ENCODE data around the gene CPNE2. TPM values are rescaled to one million over a fixed set of nuclear protein-coding genes. Genes with fewer than 3 reads are reported as not detected.

Gene CPNE2
- total RNA-seq, 4 donors from 2014 or later = 12.5 to 18.9 (median 14.9) TPM

GRCh38 chr16:57191056-57191571, 98.7 kb downstream of the CPNE2 start:
- DNase-seq (ENCODE audit: low spot score in 2 of 2) = no peak
- no peak overlapping the region for H3K4me3 ChIP-seq (ENCODE audit: low read depth, poor library complexity, severe bottlenecking)
- 63 to 66% methylated on average over 3 of the region's 3 CpGs for WGBS, 2 donors
- intact Hi-C loops (cut with DNase I; ENCODE audit: low total_unique reads) = no loop called here
- TF ChIP-seq CTCF (IDR thresholded peaks at IDR 0.05) (no peak), POLR2A (IDR thresholded peaks at IDR 0.05) (no peak)

DNA sequence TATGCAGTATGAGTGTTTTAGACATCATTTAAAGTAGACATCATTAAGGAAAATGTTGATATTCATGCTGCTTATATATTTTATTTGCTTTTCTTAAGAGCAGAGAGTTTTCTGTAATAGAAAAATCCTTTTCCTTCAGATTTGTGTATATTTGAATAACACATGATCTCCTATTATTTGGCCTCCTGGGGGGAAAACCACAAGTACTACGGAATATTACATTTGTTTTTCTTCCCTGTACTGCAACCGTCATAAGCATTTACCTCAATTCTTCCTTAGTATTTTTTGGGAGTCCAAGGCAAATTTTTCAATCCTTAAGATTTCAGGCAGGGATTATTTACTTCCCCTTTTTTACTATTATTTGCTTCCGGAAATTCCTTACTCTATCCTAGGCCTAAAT, 99.8 kb downstream of the CPNE2 start:
- intact Hi-C loops (cut with DNase I; ENCODE audit: low total_unique reads) = no loop called here
- WGBS, 2 donors = 89 to 96% methylated on average over 3 of the region's 3 CpGs
- TF ChIP-seq CTCF (IDR thresholded peaks at IDR 0.05) (no peak), POLR2A (IDR thresholded peaks at IDR 0.05) (no peak)
- no peak for DNase-seq (ENCODE audit: low spot score in 2 of 2)
- H3K4me3 ChIP-seq (ENCODE audit: low read depth, poor library complexity, severe bottlenecking) = no peak overlapping the region

DNA sequence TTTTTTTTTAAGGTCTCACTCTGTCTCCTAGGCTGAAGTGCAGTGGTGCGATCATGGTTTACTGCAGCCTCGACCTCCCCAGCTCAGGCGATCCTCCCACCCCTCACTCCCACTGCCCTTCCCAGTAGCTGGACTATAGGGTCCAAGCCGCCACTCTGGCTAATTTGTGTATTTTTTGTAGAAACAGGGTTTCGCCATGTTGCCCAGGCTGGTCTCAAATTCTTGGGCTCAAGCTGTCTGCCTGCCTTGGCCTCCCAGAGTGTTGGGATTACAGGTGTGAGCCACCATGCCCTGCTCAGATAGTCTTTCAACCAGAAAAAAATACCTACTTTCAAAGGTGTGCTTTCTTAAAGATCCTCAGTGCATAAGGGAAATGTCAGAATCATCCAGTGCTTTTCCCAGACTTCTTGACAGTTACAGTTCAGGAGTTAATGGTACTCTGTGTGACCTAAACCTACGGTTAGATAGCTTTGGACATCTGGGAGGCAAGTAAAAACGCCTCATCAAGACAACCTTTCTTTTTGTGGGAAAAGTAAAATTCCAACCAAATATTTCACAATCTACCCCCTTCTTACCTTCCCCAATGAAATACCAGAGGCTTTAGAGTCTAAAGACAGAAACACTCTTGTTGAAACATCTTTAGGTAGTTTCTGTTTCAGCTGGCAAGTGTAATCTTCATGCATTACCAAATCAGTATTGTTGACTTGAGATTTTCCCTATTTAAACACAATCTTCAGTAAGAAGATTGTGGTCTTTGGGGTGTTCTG, 100.5 kb downstream of the CPNE2 start:
- intact Hi-C loops (cut with DNase I; ENCODE audit: low total_unique reads) = no loop called here
- TF ChIP-seq CTCF (IDR thresholded peaks at IDR 0.05) (no peak), POLR2A (IDR thresholded peaks at IDR 0.05) (no peak)
- 82 to 83% methylated on average over 7 of the region's 7 CpGs for WGBS, 2 donors
- no peak overlapping the region for H3K4me3 ChIP-seq (ENCODE audit: low read depth, poor library complexity, severe bottlenecking)
- no peak for DNase-seq (ENCODE audit: low spot score in 2 of 2)

GRCh38 chr16:57194512-57194911, 102.1 kb downstream of the CPNE2 start:
- no peak overlapping the region for H3K4me3 ChIP-seq (ENCODE audit: low read depth, poor library complexity, severe bottlenecking)
- TF ChIP-seq POLR2A (IDR thresholded peaks at IDR 0.05) = no peak
- intact Hi-C loops (cut with DNase I; ENCODE audit: low total_unique reads) = no loop called here
- DNase-seq (ENCODE audit: low spot score in 2 of 2) = no peak

GRCh38 chr16:57196286-57196685, 103.9 kb downstream of the CPNE2 start:
- no peak overlapping the region for H3K4me3 ChIP-seq (ENCODE audit: low read depth, poor library complexity, severe bottlenecking)
- DNase-seq (ENCODE audit: low spot score in 2 of 2) = no peak
- 67 to 79% methylated on average over 4 of the region's 4 CpGs for WGBS, 2 donors
- TF ChIP-seq CTCF (IDR thresholded peaks at IDR 0.05) (no peak), POLR2A (IDR thresholded peaks at IDR 0.05) (no peak)
- intact Hi-C loops (cut with DNase I; ENCODE audit: low total_unique reads) = no loop called here

- DNase-seq (ENCODE audit: low spot score in 2 of 2) = no peak
- WGBS, 2 donors = 80 to 81% methylated on average over 3 of the region's 3 CpGs
- intact Hi-C loops (cut with DNase I; ENCODE audit: low total_unique reads) = no loop called here
- TF ChIP-seq POLR2A (IDR thresholded peaks at IDR 0.05) = no peak
- no peak for TF ChIP-seq CTCF (IDR thresholded peaks at IDR 0.05)
- H3K4me3 ChIP-seq (ENCODE audit: low read depth, poor library complexity, severe bottlenecking) = no peak overlapping the region
Observed at GRCh38 chr16:57196753-57197152, 104.4 kb downstream of the CPNE2 start.

Other genes with a start within 250 kb of the CPNE2 start
- gene SLC12A3, start 227.4 kb upstream of the CPNE2 start, total RNA-seq = not detected
- 100 to 1,000 TPM; 136 to 165 (median 158) TPM for gene HERPUD1, start 160.4 kb upstream of the CPNE2 start, total RNA-seq
- gene CETP, start 130.6 kb upstream of the CPNE2 start, total RNA-seq = under 1 TPM in 2 of 4 donors, not detected in 2; 0.52 to 0.79 TPM
- gene NLRC5, start 103.0 kb upstream of the CPNE2 start, total RNA-seq = 10 to 100 TPM; 21.8 to 52.4 (median 32.0) TPM
- 10 to 100 TPM; 38.8 to 68.9 (median 64.9) TPM for gene PSME3IP1, start 93.5 kb downstream of the CPNE2 start, total RNA-seq
- gene RSPRY1, start 93.7 kb downstream of the CPNE2 start, total RNA-seq = 10 to 100 TPM; 23.8 to 31.2 (median 26.8) TPM
- gene ARL2BP, start 152.7 kb downstream of the CPNE2 start, total RNA-seq = 10 to 100 TPM; 36.3 to 62.6 (median 48.0) TPM
- 100 to 1,000 TPM in 3 of 4 donors, 10 to 100 TPM in 1; 58.4 to 241 (median 218) TPM for gene PLLP, start 192.1 kb downstream of the CPNE2 start, total RNA-seq

Measured in lower leg skin (tissue), 4 donors.